NK-92 (cell line): ENCODE measurements around the gene FAM124A.

Experiments used
- DNase-seq: peaks from one replicate; lab custom pipeline; 2025; ENCODE audit not compliant: unreplicated experiment; lab: John Stamatoyannopoulos, UW

The FAM124A gene

DNA sequence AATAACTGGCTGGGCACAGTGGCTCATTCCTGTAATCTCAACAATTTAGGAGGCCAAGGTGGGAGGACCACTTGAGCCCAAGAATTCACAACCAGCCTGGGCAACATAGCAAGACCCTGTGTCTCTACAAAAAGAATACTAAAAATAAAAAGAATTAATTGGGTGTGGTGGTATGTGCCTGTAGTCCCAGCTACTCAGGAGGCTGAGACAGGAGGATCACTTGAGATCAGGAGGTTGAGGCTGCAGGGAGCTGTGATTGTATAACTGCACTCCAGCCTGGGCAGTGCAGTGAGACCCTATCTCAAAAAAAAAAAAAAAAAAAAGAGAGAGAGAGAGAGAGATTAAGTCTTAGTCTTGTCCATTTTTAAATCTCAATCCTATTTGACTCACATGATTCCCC lies 81.7 kb downstream of the FAM124A start:
- DNase-seq = no peak

DNA sequence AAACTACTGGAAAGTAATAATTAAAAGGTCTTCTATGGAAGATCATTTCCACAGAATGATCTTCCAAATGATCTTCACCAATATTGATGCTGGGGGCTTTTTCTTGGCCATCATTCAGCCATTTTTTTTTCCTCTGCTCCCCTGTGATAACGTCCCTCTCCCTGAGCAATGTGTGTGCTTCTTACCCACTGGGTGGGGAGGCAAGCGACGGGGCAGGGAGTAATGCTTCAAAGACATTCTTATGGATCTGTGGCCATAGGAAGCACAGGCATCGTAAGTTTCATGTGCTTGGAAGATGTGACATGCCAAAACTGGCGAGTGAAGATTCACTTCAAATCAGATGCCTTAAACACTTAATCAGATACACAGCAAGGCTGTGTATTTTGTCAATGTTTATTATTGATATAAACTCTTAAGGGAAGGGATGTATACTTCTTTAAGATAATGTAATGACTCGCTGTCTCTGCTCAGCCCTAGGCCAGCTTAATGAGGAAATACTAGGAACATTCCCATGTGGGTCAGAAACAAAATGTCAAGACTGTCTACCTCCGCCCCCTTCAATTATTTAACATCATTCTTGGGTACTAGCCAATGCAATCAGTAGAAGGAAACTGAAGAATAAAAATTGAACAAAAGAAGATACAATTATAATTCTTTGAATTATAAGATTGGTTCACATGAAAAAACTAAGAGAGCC lies 83.2 kb downstream of the FAM124A start:
- DNase-seq = no peak

DNA sequence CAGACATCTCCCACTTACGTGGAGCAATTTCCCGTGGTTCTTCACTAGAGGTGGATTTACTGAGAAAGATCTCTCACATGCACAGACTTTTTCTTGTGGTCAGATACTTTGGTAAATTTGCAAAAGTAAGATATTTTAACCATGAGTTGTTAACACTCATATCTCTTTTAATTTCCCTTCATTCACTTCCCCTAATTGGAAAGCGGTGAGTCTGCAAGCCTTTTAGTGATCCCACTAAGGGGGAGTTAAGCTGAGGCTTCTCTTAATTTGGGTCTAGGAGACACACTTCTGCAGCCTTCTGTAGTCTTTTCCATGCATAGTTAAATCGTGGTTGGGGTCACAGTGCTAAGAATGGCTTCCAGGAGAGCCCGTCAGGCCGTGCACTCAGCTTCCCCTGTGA lies 86.6 kb downstream of the FAM124A start:
- DNase-seq = no peak

DNA sequence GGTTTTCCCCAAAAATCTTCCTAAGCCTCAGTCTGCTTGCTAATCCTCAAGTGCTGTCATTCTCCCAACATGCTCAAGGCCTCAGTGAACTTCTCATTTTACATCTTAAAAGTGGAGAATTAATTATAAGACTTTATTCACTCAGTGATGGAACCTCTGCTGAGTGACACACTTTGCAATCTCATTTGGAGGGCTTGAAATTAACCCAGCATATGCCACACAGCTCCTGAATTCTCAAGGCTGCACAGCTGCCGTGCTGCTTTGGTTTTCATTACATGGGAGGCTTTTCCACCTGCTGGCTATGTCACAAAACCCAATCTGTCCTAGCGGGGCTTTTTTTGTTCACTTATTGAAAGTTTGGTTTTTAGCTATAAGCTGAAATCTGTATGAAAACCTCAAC lies 89.0 kb downstream of the FAM124A start:
- DNase-seq = no peak

DNA sequence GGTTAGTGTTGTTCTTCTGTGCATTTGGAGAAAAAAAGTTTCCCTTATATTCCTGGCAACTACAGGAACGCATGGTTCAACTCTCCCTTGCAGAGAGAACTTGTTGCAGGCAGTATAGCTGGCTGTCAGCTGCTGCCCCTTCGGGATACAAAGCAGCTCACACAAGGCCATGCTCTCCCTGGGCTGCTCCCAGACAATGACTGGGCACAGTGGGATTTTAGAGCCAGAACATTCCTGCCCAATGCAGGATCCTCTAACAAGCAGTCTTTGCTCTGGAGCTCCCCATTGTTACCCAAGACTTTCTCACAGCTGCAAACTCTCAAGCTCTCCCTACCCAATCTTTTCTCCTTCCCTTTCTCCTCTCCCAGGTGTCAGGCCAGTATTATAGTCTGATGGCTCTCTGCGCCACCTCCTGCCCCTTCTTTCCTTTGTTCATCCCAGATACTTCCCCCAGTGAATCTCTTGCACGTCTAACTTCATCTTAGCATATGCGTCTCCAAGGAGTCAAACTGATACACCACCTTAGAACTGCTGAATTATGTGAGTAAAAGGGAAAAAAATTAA lies 89.8 kb downstream of the FAM124A start:
- no peak for DNase-seq

DNA sequence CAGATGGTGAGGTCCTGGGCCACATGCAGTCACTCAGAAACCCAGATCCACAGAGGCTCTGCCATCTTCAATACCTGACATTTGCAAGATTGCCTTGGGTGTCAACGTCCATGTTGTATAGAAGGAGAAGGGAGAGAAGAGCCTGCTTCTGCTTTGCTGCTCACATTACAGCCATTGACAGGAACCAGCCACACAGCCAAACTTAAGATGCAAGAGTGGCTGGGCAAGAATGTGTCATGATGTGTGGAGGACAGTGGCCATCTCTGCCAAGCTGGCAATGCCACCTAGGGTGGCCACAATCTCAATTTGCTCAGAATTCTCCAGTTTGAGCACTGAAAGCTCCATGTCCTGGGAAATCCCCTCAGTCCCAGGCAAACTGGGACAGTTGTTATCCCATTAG lies 91.4 kb downstream of the FAM124A start:
- no peak for DNase-seq

DNA sequence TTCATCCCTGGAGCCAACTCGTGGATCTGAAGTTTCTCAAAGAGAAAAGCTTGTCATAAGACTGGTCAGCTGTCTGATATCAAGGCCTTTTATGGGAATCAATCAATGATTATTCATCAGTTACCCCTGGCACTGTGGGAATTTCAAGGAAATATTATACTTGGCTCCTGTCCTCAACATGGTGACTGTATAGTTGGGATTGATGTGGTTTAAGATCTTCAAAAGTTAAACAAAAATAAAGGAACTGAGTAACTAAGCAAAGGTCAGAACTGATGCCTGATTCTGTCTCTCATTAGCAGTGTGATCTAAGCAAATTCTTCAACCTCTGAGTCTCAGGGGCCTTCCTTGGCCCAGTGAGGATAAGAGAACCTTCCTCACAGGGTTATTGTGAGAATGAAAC lies 95.1 kb downstream of the FAM124A start:
- DNase-seq = no peak

DNA sequence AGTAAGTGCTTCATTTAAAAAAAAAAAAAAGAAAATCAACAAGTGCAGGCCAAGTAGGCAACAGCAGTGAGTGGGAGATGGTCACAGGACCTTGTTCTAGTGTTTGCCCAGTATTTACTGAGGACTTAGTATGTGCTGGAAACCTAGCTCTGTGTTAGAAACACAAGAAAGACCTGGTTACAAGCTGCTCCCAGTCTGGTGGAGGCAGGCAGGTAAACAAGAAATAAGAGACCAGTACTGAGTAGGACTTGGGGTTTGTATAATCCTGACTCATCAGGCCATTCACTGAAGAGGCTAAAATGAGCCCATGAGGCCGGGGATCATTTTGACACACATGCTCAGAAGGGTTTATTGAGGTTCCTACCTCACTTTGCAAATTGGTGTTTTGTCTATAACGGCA lies 95.8 kb downstream of the FAM124A start:
- DNase-seq = no peak

DNA sequence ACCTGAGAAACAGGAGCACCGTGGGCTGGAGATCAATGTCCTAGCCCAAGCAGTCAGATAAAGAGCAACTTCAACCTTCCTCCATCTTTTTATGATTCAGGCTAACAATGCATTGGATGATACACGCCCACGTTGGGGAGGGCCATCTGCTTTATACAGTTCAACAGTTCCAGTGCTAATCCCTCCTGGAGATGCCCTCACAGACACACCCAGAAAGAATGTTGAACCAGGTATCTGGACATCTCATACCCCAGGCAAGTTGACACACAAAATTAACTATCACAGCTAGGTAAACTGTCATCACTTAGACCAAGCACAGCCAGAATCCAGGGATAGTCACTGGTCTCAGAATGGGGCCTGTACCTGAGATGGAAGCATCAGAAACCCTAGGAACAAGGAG lies 96.7 kb downstream of the FAM124A start:
- DNase-seq = no peak

DNA sequence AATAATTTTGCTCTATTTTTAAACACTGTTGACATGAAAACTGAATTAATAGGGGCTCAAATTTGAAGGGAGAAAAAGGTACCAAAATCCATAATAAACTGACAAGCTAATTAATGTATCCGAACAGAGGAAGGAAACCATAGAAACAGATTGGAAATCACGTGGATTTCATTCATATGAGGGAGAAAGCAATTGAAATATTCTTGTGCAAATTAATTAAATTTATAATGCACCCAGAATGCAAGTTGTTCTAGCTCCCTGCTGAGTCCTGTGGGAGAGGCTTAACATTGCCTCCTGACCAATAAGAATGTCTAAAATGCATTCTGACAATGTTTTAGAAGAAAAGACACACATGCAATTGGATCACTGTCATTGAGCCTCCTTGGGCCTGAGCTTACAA lies 99.6 kb downstream of the FAM124A start:
- DNase-seq = no peak

DNA sequence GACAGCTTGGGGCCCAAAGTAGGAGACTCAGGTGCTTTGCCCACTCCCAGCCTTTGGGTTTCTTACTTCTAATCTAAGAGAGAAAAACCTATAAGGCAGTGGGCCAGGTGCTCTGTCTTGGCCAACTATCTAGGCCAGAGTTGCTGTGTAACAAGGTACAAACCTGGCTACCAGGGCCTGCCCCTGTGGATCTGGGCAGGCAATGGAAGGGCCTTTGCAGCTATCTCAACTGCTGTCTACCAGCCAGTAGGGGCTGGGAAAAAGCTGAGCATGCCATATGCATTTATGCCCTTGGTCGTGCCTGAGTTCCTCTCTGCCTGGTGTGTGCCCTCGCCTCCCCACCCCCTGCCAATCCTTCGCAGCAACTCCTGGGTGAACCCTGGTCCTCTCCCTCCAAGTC lies 100.6 kb downstream of the FAM124A start:
- no peak for DNase-seq

DNA sequence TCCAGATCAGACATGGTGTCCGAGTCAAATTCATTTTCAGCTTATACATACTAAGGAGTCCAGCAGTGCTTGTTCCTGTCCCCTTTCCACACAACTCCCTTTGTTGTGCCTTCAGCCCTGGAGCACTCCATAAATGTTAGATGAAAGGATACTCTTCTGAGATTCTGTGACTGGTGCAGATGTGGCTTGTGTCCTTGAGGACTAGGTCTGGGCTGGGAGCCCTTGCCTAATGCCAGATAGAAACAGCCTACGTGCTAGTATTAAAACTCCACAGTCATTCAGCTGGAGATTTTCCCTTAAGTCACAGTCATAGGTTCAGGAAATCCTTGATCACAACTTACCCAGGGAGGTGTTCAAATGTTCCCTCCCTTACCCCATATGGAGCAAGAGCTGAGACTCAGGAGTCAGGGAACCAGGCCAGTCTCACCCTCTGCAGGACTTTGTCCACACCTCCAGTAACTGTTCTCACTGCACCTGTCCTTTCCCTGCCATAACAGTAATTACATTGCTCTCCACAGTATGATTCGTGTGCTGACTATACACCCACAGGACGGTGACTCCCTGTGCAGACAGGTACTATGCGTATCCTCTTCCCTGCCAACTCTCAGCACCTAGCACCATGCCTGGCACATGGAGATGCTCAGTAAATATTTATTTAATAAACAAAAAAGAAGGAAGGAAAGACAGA lies 101.8 kb downstream of the FAM124A start:
- no peak for DNase-seq

DNA sequence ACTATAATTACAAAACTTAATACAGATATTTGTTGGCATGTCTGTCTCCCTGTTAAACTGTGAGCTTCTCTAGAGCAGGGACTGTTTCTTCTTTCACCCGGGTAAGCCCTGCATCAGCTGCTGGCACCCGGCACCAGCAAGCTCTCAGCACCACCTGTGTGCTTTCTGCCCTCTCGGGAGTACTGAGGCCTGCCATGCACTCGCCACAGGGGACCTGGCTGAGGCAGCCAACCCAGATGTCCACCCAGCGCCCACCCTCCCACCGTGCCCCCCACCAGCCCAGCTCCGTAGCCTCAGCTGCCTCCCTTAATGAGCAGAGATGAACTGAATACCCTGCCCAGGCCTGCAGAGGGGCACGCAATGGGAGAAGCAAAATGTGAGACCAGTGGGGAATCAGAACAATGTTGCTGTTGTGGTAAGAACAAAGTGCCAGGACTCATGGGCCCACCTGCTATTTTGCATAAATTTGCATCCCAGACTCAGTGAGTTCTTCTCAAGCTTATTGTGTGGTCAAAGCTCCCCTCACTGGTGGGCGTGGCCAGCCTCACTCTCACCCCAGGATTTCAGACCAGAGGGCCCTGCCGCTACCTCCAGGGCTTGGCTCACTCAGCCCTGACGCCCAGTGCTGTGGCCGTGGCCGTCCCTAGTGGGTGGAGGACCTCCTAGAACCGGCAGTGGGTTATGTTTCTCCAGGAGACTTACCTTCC lies 102.7 kb downstream of the FAM124A start:
- no peak for DNase-seq

DNA sequence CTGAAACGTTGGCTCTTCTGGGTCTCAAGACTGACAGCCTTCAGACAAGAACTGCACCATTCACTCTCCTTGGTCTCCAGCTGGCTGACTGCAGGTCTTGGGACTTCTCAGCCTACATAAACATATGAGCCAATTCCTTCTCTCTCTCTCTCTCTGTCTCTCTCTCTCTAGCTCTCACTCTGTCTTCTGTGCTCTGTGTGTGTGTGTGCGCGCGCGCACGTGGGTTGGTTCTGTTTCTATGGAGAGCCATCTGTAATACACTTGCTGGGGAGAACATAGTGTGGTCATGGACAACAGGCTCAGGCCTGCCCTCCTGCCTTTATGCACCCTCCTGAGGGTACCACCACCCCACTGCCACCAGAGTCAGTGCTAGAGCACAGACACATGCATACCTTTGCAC lies 103.6 kb downstream of the FAM124A start:
- DNase-seq = no peak

DNA sequence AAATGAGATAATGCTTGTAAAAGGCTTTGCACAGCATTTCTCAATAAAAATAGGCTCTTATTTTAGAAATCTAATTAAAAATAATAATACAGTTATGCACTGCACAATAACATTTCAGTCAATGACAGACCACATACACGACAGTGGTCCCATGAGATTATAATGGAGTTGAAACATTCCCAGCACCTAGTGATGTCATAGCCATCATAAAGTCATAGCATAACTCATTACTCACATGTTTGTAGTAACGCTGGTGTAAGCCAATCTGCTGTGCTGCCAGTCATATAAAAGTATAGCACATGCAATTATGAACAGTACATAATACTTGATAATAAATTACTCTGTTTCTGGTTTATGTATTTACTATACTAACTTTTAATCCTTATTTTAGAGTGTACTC lies 104.6 kb downstream of the FAM124A start:
- DNase-seq = no peak

DNA sequence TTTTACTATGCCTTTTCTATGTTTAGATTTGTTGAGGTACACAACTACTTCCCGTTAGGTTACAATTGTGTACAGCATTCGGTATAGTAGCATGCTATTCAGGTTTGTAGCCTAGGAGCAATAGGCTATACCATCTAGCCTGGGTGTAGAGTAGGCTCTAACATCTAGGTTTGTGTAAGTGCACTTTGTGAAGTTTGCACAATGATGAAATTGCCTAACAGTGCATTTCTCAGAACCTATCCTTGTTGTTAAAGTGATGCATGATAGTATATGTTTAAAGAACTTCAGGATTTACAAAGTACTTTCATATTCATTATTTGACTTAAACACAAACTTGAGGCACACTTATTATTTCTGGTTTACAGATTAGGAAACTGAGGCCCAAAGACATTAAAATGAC lies 105.8 kb downstream of the FAM124A start:
- no peak for DNase-seq

DNA sequence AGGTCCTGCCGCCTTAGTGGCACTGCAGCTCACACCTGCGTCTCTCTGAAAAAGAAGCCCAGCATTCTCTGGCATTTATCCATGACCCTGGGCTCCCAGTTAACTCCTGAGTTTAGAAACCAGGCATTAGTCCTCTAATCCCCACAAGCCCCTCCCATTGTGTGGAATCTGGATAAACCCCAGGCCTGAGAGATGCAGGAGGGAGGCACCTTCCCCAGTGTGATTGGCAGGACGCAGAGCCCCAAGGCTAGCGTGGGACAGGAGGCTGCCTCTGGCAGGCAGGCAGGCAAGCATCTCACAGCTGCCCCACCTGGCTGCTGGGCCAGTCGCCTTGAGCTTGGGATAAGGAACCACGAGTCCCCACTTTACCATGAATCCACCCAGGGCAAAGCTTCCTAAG lies 106.3 kb downstream of the FAM124A start:
- no peak for DNase-seq

DNA sequence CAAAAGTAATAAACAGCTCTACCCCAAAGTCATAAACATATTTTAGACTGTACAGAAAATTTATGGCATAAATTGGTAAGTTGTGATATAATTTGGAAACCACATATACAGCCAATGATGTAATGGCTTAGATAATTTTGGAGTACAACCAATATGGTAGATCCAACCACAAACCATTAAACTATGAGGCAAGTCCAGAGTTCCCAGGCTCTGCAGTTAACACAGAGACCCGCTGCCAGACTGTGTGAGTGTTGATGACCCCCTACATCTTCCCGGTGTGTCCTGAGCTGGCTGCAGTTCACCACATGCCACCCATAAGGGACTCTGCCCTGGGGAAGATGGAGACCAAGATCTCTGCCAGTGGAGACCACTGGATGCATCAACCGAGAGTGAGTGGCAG lies 107.4 kb downstream of the FAM124A start:
- no peak for DNase-seq

DNA sequence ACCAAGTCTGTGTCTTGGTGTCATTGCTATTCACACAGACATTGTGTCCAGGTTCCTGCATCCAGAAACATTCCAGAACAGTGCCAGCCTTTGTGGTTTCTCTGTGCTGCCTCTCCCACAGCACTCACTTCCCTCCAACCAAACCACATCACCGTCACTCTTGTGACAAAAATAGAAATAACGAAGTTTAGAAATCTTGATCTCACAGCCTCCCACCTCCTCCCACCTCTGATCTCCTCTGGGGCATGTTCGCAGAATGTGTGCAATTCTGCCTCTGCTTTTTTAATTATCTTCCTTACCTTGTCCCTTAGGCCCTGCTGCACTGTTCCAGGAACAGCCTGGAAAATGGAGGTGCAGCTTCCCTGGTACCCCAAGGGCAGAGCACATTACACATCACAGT lies 108.6 kb downstream of the FAM124A start:
- DNase-seq = no peak

DNA sequence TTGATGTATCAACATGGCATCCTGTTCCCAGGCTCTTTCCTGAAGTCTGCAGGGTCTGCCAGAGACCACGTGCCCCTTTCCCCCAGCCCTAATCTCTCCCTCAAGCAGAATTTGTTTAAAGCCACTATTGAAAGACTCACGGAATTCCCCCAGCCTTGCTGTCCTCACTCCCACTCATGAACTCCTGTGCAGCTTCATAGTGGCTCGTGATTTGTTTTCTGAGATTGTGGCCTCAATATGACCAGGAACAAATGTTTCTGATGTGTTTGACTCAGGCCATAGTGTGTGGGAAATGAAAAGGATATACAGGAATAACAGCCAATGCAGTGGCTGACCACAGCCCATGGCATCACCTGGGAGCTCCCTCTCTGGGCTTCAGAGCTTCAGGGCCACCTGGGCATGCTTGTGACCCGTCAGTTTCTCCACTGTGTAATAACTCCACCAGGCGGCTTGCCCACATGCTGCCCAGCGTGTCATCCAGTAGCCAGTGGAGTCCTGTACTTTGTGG lies 109.2 kb downstream of the FAM124A start:
- no peak for DNase-seq

DNA sequence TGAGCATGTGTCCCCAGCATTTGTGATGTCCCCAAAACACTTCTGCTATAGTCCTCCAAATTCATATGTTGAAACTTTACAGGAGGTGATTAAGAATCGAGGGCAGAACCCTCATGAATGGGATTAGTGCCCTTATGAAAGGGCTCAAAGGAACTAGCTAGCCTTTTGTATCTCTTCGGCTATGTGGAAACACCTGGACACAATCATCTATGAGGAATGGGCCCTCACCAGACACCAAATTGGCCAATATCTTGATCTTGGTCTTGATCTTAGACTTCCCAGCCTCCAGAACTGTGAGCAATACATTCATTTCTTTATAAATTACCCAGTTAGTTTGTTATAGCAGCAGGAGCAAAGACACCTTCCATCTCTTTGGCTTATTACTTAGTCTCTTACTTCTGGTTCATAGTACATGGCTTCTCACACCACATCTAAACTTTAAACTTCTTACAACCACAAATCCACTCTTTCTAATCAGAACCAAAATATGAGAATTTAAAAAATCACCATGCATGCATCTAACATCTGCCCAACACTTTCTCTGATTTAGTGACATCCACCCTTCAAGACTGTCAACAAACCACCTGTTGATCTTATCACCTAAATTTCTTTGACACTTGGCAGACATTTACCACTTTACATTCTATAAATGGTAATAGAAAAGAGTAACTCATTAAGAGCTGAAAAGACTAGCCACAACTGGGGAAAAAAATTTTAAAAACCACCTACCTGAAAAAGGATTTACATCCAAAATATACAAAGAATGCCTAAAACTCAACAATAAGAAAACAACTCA lies 110.6 kb downstream of the FAM124A start:
- DNase-seq = no peak
